ENCODE data around the gene MBOAT7.
"Not testable (repeated sequence)": the region's sequence is repeated elsewhere in the genome, so short reads cannot be mapped to it uniquely, and the experiment has no call there.

Gene MBOAT7

GRCh38 chr19:54189735-54190502 lies 539 bp upstream of the MBOAT7 start:
- DNase-seq (ENCODE audit: low read depth, low spot score) = peak; percentile 100

GRCh38 chr19:54188215-54188871 lies 1.0 kb downstream of the MBOAT7 start:
- no peak for DNase-seq (ENCODE audit: low read depth, low spot score)

- DNase-seq (ENCODE audit: low read depth, low spot score) = no peak
Observed at GRCh38 chr19:54186934-54187381, 2.4 kb downstream of the MBOAT7 start.

- DNase-seq (ENCODE audit: low read depth, low spot score) = no peak
Observed at GRCh38 chr19:54186351-54186750, 3.0 kb downstream of the MBOAT7 start.

GRCh38 chr19:54183431-54183830 lies 5.9 kb downstream of the MBOAT7 start:
- no peak for DNase-seq (ENCODE audit: low read depth, low spot score)

GRCh38 chr19:54181894-54182293 lies 7.5 kb downstream of the MBOAT7 start:
- not testable (repeated sequence) for DNase-seq (ENCODE audit: low read depth, low spot score)

- no peak for DNase-seq (ENCODE audit: low read depth, low spot score)
Observed at GRCh38 chr19:54180691-54181091, 8.7 kb downstream of the MBOAT7 start.

GRCh38 chr19:54179921-54180461 lies 9.4 kb downstream of the MBOAT7 start:
- DNase-seq (ENCODE audit: low read depth, low spot score) = no peak

- DNase-seq (ENCODE audit: low read depth, low spot score) = no peak
Observed at GRCh38 chr19:54179262-54179852, 10.0 kb downstream of the MBOAT7 start.

- no peak for DNase-seq (ENCODE audit: low read depth, low spot score)
Observed at GRCh38 chr19:54178581-54179261, 10.7 kb downstream of the MBOAT7 start.

GRCh38 chr19:54173951-54174834 lies 15.2 kb downstream of the MBOAT7 start:
- DNase-seq (ENCODE audit: low read depth, low spot score) = no peak

GRCh38 chr19:54173359-54173699 lies 16.1 kb downstream of the MBOAT7 start:
- no peak for DNase-seq (ENCODE audit: low read depth, low spot score)

- DNase-seq (ENCODE audit: low read depth, low spot score) = no peak
Observed at GRCh38 chr19:54172471-54173358, 16.7 kb downstream of the MBOAT7 start, which contains the start of gene TMC4. TSS of gene TMC4 (minus strand) at chr19:54173160. CDS start at chr19:54173117, 43 bp downstream.

- not testable (repeated sequence) for DNase-seq (ENCODE audit: low read depth, low spot score)
Observed at GRCh38 chr19:54171736-54172431, 17.5 kb downstream of the MBOAT7 start.

GRCh38 chr19:54169149-54169740 lies 20.1 kb downstream of the MBOAT7 start:
- DNase-seq (ENCODE audit: low read depth, low spot score) = no peak

GRCh38 chr19:54168174-54168917 lies 21.0 kb downstream of the MBOAT7 start:
- peak; percentile 81 for DNase-seq (ENCODE audit: low read depth, low spot score)

GRCh38 chr19:54165222-54165621 lies 24.2 kb downstream of the MBOAT7 start:
- no peak for DNase-seq (ENCODE audit: low read depth, low spot score)

Data from activated naive CD8-positive, alpha-beta T cell treated with anti-CD3 and anti-CD28 coated beads, Interleukin-2, amount 50 U/mL, for 16 hours (primary cell).